Fibroblast of upper back skin (primary cell): ENCODE results near the gene MAVS.
"Not testable (repeated sequence)": the region's sequence is repeated elsewhere in the genome, so short reads cannot be mapped to it uniquely, and the experiment has no call there.

ENCODE experiments used
- DNase-seq: peaks from one replicate; pipeline ENCODE4 v3.0.0-alpha.2; 2013

Gene MAVS

DNA sequence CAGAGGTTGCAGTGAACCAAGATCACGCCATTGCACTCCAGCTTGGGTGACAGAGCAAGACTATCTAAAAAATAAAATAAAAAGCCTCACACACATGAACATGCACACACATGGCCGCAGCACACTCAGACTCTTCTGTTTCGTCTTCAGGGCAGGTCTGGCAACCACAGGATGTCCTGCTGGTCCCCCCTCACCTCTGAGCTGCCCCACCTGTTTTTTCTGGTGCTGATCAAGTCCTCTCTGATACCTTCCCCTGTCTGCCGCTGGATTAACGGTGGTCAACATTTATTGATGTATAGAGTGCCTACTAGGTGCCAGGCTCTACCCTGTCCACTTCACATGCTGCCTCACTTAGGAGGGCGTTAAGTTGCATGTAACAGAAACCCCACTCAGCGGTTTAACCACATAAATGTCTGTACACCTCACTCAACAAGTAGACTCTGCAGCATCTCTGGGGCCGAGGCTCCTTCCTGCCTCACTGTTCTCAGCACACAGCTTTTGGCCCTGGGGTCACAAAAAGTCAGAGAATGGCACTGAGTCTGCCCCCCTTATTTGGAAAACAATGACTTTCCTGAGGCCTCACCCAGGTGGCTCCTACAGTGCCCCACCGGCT, 30.8 kb upstream of the MAVS start:
- no peak for DNase-seq

DNA sequence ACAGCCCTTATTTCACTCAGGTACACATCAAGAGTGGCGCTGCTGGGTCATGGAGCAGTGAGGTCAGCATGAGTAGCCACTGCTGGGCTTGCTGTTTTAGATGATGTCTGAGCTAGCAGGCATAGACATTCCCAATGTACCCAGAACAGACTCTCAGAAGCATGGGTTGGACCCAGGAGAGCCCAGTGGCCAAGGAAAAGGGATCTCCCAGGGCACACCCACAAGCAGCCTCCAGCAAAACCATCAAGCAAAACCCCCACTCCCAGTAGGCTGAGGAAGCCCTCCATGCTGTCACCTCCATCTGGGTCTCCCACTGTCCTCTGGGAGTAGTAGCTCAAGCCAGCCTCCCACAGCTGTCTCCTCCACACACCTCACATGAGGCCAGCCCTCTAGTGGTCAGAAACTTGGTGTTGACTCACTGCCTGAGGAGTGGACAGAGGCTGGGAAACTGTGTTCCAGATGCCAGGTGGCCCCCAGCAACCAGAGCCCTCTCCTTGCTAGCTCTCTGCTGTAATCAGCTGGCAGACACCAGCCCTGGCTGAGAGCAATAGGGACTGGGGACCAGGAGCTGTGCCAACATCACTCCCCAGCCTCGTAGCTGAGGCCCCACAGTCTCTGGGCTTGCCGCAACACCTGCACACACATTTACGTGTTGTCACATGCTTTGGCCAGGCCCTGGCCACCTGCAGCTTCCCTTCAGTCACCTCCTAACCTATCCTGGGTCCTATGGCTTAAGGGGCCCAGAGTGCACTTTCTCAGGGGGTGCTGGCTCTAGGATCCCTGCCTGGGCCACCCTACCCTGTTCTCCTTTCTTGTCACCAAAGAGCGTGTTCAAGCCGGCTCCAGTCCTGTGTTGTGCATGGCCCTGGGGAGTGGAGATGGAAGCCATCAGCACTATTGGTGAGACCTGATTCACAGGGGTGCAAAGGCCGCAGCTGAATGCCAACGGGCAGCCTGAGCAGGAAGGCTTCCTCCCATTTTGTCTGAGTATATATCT, 28.2 kb upstream of the MAVS start:
- DNase-seq, result peak; percentile 79

DNA sequence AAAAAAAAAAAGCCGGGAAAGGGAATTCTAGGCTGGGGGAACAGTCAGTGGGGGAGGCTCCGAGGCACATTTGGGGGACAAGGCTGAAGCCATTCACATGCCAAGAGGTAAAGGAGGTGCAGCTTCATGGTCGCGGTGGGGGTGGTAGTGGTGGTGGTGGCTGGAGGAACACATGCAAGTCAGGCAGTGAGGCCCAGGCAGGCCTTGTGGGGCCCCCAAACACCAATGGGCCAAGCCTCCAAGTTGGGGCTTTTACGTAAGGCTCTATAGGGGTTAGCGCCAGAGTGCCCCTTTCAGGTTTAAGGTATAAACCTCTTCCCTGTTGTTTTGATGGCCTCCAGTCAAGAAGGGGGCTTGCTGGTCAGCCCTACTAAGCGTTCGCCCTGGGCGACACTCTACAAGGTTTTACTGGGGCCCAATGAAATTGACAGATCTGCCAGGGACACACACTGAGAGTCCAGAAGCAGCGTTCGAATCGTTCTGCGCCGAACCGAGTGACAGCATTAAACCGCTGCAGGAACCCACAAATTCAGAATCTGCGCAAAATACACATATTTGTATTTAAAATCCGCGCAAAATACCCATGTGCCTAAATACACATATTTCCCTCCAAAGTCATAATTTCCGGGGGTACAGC, 27.1 kb upstream of the MAVS start:
- no peak for DNase-seq

DNA sequence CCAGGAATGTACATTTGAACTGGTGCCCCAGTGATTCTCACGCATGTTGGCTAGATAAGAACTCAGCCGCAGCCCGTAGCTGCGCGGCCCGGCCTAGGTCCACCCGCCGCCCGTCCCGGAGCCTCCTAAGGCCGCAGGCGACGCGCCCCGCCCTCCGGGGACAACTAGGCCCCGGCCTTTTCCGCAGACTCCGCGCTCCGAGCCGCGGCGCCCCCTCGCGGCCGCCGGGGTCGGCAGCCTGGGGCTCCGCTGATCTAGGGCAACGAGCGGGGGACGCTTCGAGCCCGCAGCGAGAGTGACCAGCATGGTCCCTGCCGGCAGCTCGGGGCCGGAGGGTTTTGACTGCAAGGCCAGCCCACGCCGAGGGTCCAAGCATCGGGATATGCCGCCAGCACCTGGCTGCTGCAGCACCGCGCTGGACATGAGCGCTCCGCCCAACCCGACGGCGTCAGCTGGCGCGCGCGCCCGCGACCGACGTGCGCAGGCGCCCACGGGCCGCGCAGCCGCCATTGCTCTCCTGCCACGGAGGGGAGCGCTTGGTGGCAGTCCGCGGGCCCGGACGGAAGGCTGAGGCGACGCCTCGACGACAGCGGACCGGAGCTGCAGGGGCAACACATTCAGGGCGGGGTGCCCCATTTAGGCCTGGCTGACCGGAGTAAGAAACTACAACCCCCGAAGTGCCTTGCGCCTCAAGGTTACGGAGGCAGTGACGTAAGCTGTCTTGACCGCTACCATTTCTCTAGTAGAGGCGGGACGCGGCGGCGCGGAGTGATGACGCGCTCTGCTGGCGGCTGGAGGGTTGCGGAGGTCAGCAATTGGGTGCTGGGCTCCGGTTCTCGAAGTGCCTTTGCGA, 26.4 kb upstream of the MAVS start, which contains the start of gene AP5S1:
Gene AP5S1 (plus strand): TSS at position 500 of the 853 bp plus-strand sequence. CDS start 1,571 bp downstream, outside the sequence.
- DNase-seq, result peak; percentile 94

DNA sequence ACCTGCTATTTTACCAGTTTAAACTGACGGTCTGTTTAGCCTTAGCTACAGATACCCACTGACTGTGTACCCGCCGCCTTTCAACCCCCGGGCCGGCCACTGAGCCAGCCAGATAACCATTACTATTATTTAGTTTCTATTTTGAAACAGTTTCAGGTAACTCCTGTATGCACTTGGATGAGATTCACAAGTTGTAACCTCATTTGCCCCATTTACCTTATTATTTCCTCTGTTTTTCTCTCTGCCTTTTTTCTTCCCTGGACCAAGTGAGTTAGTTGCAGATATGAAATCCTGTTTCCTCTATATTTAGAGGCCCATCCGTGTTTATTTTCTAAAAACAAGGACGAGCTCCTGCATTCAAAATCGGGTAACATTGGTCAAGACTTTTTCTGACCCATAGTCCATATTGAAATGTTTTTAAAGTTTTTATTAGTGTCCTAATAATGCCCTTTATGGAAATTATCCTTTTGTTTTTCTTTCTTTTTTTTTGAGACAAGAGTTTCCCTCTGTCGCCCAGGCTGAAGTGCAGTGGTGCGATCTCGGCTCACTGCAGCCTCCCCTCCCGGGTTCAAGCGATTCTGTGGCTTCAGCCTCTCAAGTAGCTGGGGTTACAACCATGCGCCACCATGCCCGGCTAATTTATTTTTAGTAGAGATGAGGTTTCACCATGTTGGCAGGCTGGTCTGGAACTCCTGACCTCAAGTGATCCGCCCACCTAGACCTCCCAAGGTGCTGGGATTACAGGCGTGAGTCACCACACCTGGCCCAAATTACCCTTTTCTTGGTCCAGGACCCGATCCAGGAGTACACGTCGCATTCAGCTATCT, 25.5 kb upstream of the MAVS start:
- DNase-seq, result no peak

DNA sequence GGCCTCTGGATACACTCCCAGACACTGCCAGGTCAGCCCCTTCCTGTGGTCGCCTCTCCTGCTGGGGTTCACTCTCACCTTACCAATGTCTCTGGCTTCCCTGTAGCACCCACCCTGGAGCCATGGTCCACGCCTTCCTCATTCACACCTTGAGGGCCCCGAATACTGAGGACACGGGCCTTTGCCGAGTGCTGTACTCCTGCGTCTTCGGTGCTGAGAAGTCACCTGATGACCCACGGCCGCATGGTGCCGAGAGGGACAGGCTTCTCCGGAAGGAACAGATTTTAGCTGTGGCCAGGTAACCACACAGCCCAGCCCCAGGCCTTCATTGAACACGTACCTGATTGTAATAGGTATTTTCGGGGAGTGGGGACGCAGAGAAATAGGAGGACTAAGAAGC, 24.6 kb upstream of the MAVS start:
- DNase-seq, result no peak

DNA sequence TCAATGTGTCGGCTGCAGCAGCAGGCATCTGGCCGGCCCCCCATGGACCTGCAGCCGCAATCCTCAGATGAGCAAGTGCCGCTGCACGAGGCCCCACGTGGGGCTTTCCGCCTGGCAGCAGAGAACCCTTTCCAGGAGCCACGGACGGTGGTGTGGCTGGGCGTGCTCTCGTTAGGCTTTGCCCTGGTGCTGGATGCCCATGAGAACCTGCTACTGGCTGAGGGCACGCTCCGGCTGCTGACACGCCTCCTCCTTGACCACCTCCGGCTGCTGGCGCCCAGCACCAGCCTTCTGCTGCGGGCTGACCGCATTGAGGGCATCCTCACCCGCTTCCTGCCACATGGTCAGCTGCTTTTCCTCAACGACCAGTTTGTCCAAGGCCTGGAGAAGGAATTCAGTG, 22.8 kb upstream of the MAVS start:
- no peak for DNase-seq

DNA sequence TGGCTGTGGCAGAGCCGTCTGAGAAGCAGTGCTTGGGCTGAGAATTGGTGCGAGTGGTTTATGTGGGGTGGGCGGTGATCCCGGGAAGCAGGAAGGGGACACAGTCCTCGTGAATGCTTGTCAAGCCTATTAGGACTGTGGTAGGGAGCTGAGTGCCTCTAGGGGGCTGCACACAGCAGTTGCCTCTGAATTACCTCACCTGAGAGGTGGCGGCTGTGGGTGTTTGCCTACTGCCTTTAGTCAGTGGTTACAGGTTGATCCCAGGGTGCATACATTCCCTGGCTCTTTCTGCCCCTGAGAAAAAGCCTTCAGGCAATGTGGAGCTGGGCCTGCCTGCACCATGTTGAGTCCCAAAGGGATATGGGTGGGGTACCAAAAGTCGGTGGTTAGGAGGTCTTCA, 21.1 kb upstream of the MAVS start:
- no peak for DNase-seq

DNA sequence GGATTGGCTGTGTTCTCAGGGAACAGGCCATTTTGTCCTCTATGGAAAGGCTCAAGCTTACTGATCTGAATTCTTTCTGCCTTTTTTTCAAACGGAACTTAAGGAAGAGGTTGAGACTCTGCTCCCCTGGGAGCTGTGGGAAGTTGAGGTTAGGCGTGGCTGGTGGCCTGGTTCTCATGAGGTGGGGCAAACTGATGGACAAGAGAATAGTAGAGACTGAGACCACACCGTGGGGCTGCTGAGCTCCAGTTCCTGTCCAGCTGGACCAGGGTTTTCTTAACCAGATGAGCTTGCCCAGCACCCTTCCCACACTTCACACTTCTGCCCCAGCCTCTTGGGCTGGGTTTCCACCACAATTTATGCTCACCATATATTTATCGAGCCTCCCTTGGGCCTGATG, 20.2 kb upstream of the MAVS start:
- no peak for DNase-seq

DNA sequence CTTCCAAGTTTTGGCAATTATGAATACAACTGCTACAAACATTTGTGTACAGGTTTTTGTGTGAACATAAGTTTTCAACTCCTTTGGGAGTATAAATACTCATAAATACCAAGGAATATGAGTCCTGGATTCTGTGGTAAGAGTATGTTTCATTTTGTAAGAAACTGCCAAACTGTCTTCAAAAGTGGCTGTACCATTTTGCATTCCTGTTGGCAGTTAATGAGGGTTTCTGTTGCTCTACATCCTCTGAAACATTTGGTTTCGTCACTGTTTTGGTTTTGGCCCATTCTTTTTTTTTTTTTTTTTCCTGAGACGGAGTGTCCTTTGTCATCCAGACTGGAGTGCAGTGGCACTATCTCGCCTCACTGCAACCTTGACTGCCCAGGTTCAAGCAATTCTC, 17.8 kb upstream of the MAVS start:
- DNase-seq, result no peak

DNA sequence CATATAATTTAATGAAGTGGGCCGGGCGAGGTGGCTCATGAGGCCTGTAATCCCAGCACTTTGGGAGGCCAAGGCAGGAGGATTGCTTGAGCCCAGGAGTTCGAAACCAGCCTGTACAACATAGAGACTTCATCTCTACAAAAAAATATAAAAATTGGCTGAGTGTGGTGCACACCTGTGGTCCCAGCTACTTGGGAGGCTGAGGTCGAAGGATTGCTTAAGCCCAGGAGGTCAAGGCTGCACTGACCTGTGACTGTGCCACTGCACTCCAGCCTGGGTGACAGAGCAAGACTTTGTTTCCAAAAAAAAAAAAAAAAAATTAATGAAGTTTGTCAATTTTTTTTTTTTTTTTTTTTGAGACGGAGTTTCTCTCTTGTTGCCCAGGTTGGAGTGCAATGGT, 16.7 kb upstream of the MAVS start:
- DNase-seq, result not testable (repeated sequence)

DNA sequence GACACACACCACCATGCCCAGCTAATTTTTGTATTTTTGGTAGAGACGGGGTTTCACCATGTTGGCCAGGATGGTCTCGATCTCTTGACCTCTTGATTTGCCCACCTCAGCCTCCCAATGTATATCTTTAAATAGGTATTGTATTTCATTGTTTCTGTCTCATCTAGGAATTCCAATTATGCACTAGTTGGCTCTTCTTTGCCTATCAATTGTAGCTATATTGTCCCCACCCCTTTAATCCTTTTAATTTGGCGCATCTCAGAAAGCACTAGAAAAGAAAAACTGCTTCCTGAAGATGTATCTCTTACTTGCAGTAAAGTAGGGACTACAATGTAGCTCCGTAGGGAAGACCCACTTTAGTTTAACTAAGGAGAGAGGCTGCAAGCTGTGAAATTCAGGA, 10.5 kb upstream of the MAVS start:
- DNase-seq, result no peak

DNA sequence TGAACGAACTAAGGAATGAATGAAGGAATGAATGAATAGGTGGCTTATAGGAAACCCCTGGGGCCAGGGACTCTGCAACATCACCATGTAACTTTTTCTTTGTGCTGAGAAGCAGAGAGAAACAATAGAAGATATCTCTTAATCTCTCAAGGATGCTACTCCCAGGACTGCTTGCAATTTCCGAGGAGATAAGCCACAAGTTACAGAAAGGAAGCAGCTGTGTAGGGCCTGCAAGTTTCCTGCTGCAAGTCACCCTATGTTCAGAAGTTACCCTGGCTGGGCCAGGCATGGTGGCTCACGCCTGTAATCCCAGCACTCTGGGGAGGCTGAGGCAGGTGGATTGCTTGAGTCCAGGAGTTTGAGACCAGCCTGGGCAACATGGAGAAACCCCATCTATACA, 7.3 kb upstream of the MAVS start:
- DNase-seq, result no peak

DNA sequence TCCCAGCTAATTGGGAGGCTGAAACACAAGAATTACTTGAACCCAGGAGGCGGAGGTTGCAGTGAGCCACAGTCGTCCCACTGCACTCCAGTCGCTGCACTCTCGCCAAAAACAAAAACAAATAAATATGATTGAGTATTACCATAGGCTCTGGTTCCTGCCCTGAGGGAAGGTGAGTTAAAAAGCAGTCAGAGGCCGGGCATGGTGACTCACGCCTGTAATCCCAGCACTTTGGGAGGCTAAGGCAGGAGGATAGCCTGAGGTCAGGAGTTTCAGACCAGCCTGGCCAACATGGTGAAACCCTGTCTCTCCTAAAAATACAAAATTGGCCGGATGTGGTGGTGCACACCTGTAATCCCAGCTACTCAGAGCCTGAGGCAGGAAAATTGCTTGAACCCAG, 6.4 kb upstream of the MAVS start:
- not testable (repeated sequence) for DNase-seq

DNA sequence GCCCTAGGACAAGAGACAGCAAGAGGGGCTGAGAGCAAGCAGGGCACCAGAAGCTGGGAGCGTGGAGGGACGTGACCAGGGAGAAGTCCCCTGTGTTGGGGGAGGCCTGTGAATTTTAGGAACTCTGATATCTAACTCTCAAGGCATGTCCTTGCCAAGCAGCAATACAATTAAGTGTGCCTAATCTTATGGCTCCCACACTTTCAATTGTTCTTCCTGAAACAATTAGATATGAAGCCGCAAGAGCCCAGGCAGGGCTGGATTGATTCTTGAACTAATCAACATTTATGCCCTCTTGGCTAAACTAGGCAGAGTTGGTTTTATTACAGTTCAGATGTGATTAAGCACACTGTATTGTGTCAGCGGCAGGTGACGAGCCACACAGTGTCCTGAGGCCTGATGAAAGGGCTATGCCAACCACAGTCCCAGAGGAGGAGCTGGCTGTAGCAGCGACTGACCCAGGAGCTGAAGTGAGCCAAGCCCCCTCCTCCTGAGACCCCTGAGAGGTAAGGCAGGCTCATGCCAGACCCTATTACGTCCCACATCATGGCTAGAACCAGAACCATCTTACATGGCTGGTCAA, 4.2 kb upstream of the MAVS start:
- no peak for DNase-seq

DNA sequence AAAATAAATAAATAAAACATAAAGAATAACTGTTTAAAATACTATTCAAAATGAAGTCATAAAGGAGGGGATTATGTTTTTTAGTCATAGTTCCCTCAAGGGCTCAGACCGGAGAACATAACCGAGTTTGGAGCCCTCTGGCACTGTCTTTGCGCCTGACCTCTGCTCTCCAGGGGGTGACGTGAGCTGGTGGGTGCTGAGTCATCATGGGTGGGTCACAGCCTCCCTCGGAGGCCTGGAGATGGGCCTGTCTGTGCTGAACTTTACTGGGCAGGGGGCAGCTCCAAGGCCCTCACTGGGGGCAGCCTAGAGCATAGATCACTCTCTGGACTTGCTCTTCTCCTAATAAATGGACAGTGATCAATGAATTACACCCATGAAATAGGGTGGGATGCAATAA, 3.1 kb upstream of the MAVS start:
- peak; percentile 36 for DNase-seq

DNA sequence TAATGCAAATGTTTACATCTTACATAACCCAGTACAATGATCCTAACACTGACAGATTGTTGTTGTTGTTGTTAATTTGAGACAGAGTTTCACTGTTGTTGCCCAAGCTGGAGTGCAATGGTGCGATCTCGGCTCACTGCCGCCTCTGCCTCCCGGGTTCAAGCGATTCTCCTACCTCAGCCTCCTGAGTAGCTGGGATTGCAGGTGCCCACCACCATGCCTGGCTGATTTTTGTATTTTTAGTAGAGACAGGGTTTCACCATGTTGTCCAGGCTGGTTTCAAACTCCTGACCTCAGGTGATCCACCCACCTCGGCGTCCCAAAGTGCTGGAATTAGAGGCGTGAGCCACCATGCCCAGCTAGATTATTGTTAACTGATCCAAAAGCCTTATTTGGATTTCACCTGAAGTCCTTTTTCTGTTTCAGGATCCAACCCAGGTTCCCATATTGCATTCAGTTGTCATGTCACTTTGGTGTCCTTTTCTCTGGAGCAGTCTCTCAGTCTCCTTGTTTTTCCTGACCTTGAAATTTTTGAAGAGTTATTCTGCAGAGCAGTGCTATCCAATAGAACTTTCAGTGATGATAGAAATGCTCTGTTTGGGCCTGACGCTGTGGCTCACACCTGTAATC, 2.5 kb upstream of the MAVS start:
- DNase-seq, result not testable (repeated sequence)

DNA sequence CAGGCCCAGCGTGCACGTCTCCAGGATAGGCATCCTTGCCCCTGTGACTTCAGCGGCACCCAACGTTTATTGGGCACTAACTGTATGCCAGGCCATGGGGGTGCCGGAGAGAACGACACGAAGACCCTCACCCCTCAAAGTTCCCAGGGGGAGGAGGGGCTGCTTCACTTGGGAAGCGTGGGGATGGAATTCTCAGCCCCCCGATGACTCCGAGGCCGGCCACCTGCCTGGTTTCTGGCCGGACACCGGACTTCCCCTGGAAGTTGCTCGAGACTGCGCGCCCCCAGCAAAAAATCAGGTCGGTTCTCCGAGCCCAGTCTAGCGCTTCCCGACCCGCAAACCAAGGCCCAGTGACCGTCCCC, 275 bp upstream of the MAVS start:
- no peak for DNase-seq

DNA sequence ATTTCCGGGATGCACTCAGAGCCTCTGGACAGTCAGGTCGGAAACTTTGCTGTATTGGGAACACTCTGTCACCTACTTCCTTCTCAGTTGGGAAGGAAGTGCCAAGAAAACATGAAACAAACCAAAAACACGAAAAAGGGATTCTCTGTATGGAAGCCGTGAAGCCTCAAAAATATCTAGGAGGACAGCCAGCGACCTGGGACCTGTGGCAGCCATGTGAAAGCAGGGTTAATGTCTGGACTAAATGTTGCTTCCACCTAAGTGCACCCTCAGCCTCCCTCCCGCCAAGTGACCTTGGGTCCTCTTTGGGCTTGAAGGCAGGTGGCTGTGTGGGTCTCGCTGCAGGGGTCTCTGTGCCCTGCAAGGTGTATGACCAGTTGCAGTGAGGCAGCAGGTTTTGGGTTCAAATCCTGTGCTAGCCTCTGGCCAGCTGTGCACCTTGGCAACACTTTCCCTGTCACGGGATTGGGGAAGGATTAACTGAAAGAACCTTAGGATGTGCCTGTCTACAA, 851 bp downstream of the MAVS start:
- DNase-seq, result peak; percentile 10

DNA sequence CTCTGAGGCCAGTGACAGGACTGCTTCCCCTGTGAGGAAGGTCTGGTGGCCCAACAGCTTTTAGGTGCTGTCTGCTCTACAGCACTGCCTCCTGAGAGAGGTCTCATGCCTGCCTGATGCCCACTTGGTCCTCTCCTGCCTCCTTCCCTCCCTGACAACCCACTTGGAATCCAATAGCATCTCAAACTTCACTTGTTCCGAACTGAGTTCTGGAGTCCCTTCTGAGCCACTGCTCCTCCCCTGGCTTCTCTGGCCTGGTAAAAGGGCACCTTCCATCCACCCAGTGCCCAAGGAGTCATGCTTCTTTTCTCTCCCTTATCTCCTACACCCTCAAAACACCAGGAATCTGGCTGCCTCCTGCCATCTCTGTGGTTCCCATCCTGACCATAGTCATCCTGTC, 1.9 kb downstream of the MAVS start:
- DNase-seq, result no peak

DNA sequence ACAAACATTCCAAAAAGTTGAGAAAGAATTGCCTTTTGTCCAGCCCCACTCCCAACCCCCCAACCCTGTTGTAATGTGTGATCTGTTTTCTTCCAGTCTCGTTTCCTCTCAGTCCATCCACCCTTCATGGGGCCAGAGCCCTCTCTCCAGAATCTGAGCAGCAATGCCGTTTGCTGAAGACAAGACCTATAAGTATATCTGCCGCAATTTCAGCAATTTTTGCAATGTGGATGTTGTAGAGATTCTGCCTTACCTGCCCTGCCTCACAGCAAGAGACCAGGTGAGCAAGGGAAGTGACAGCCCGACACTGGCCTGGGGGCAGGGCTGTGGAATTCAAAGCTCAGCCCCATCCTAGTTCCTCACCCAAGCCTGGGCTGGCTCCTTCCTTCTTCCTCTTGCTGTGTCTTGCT, 7.8 kb downstream of the MAVS start:
- no peak for DNase-seq
